Parathyroid adenoma (tissue), 2 donors: Measurements from ENCODE around the gene NPAS3.

ENCODE experiments used
- H2AFZ ChIP-seq: fragments of 300-600 bp; sonication (generic); one replicate; pipeline ENCODE4 v1.7.0; 2017; ENCODE audit warnings: antibody characterized with exemption, mild to moderate bottlenecking
- H3K27ac ChIP-seq: fragments of 300-600 bp; sonication (generic); one replicate; pipeline ENCODE4 v1.7.0; 2017
- H3K27me3 ChIP-seq: fragments of 300-600 bp; sonication (generic); one replicate; pipeline ENCODE4 v1.7.0; 2017; ENCODE audit warnings: low read length; ENCODE audit not compliant: control insufficient read depth, insufficient read depth
- H3K36me3 ChIP-seq: fragments of 300-600 bp; sonication (generic); one replicate; pipeline ENCODE4 v1.7.0; 2017; ENCODE audit warnings: low read length; ENCODE audit not compliant: control insufficient read depth, insufficient read depth
- H3K4me1 ChIP-seq: fragments of 300-600 bp; sonication (generic); one replicate; pipeline ENCODE4 v1.7.0; 2017; ENCODE audit warnings: control low read depth
- H3K4me2 ChIP-seq: fragments of 300-600 bp; sonication (generic); one replicate; pipeline ENCODE4 v1.7.0; 2017; ENCODE audit warnings: low read length
- H3K4me3 ChIP-seq: fragments of 300-600 bp; sonication (generic); one replicate; pipeline ENCODE4 v1.7.0; 2017; ENCODE audit warnings: low read depth, low read length
- H3K79me2 ChIP-seq: fragments of 300-600 bp; sonication (generic); one replicate; pipeline ENCODE4 v1.7.0; 2017; ENCODE audit warnings: control low read depth
- H3K9ac ChIP-seq: fragments of 300-600 bp; sonication (generic); one replicate; pipeline ENCODE4 v1.7.0; 2017; ENCODE audit warnings: mild to moderate bottlenecking
- H3K9me3 ChIP-seq: fragments of 300-600 bp; sonication (generic); one replicate; pipeline ENCODE4 v1.7.0; 2017; ENCODE audit warnings: low read length; ENCODE audit not compliant: control insufficient read depth
- TF ChIP-seq, protein P1 (sequence below): fragments of 300-600 bp; sonication (generic); IDR thresholded peaks from one replicate; pipeline ENCODE4 v1.7.0; 2017; ENCODE audit warnings: antibody characterized with exemption, mild to moderate bottlenecking
- donor health status: primary hyperparathyroidism.

NPAS3 gene

DNA sequence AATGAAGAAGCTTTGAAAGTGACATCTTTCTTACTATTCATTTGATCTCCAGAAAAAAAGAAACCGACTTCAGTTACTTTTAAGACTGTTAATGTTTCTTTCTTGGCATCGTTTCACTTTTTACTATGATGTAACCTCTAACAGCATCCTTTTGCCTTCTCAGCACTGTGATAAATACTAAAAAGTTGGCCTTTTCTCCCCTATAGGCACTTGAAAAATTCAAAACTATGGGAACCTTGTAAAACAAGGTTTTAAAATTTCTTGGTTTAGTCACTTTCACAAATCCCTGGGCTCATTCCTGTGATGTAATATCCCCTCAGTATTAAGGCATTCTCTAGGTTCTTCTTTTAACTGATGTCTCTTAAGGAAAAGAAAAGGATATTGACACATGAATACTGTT is 730.4 kb downstream of the NPAS3 start:
- Histone ChIP-seq H3K4me2 (no peak overlapping the region), H3K4me3 (no peak overlapping the region), H3K4me1 (no peaks in the 10 kb centered on the region), H3K27me3 (no peaks in the 10 kb centered on the region), H3K36me3 (no peaks in the 10 kb centered on the region), H3K79me2 (no peaks in the 10 kb centered on the region), H3K9ac (no peak overlapping the region), H3K9me3 (no peaks in the 10 kb centered on the region), H2AFZ (no peak overlapping the region), H3K27ac (no peak overlapping the region)
- TF ChIP-seq, protein P1, sequence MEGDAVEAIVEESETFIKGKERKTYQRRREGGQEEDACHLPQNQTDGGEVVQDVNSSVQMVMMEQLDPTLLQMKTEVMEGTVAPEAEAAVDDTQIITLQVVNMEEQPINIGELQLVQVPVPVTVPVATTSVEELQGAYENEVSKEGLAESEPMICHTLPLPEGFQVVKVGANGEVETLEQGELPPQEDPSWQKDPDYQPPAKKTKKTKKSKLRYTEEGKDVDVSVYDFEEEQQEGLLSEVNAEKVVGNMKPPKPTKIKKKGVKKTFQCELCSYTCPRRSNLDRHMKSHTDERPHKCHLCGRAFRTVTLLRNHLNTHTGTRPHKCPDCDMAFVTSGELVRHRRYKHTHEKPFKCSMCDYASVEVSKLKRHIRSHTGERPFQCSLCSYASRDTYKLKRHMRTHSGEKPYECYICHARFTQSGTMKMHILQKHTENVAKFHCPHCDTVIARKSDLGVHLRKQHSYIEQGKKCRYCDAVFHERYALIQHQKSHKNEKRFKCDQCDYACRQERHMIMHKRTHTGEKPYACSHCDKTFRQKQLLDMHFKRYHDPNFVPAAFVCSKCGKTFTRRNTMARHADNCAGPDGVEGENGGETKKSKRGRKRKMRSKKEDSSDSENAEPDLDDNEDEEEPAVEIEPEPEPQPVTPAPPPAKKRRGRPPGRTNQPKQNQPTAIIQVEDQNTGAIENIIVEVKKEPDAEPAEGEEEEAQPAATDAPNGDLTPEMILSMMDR, result no peak

DNA sequence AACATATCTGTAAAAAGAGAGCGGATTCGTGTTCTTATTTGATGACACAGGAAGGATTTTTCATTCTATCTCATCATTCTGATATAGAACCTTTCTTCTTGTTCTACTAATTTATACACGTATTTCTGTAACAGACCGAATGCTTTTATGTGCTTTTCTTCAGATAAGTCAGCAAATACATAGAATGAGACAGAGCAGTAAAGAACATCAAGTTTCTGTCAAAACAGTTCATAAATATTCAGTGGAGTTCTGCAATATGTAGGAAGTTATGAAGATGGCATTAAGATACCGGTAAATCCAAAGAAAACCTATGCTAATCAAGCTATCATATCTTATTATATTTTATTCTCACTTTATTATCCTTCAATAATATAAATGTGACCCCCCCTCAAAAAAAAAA is 731.6 kb downstream of the NPAS3 start:
- Histone ChIP-seq H3K27me3 (no peaks in the 10 kb centered on the region), H3K4me1 (no peaks in the 10 kb centered on the region), H3K9me3 (no peaks in the 10 kb centered on the region), H3K4me3 (no peak overlapping the region), H3K79me2 (no peaks in the 10 kb centered on the region), H3K4me2 (no peak overlapping the region), H3K9ac (no peak overlapping the region), H2AFZ (no peak overlapping the region), H3K27ac (no peak overlapping the region), H3K36me3 (no peaks in the 10 kb centered on the region)
- TF ChIP-seq, protein P1, result no peak

DNA sequence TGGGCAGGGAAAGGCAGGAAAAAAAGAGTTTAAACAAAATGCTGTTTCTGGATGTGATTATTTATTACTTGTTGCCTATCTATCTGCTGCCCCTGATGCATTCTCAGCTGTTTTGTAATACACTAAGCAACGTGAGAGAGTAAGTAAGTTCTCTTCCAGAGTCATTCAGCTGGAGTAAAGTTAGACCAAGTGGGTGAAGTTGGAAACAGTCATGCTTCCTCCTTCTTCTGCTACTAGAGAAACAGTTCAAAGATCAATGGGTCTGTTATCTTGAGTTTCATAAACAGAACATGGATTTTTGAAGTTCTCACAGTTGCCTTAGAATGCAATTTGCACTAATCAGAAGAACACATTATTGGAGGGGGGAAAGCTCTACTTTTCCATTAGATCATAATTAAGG is 732.9 kb downstream of the NPAS3 start:
- H3K4me2 ChIP-seq, result no peak overlapping the region
- no peaks in the 10 kb centered on the region for H3K4me1 ChIP-seq
- H3K27ac ChIP-seq, result no peak overlapping the region
- no peak overlapping the region for H2AFZ ChIP-seq
- TF ChIP-seq, protein P1, result no peak
- no peak overlapping the region for H3K4me3 ChIP-seq
- no peaks in the 10 kb centered on the region for H3K79me2 ChIP-seq
- no peaks in the 10 kb centered on the region for H3K9me3 ChIP-seq
- no peaks in the 10 kb centered on the region for H3K27me3 ChIP-seq
- H3K36me3 ChIP-seq, result no peaks in the 10 kb centered on the region
- H3K9ac ChIP-seq, result no peak overlapping the region

DNA sequence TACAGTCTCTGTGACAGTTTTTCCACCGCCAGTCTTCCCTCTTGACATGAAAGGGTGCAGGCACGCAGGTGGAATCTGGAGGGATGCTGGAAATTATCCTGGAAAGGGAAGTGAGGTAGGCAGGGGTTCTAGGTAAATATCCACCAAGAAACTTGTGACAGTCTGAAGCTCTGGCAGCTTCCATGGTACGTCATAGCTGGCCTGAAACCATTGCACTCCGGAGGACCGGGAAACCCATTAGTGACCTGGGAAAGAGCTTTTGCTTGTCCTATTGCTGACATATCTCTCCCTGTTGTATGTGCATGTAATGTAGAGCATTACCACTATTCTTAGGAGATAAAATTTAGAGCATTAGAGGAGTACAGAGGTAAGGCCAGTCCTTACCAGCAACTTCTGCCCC is 736.2 kb downstream of the NPAS3 start:
- no peaks in the 10 kb centered on the region for H3K9me3 ChIP-seq
- TF ChIP-seq, protein P1, result no peak
- H3K4me2 ChIP-seq, result no peak overlapping the region
- H3K36me3 ChIP-seq, result no peaks in the 10 kb centered on the region
- H3K79me2 ChIP-seq, result no peaks in the 10 kb centered on the region
- no peak overlapping the region for H3K9ac ChIP-seq
- H3K4me3 ChIP-seq, result no peak overlapping the region
- H3K27ac ChIP-seq, result no peak overlapping the region
- H2AFZ ChIP-seq, result no peak overlapping the region
- H3K4me1 ChIP-seq, result no peaks in the 10 kb centered on the region
- H3K27me3 ChIP-seq, result no peaks in the 10 kb centered on the region

DNA sequence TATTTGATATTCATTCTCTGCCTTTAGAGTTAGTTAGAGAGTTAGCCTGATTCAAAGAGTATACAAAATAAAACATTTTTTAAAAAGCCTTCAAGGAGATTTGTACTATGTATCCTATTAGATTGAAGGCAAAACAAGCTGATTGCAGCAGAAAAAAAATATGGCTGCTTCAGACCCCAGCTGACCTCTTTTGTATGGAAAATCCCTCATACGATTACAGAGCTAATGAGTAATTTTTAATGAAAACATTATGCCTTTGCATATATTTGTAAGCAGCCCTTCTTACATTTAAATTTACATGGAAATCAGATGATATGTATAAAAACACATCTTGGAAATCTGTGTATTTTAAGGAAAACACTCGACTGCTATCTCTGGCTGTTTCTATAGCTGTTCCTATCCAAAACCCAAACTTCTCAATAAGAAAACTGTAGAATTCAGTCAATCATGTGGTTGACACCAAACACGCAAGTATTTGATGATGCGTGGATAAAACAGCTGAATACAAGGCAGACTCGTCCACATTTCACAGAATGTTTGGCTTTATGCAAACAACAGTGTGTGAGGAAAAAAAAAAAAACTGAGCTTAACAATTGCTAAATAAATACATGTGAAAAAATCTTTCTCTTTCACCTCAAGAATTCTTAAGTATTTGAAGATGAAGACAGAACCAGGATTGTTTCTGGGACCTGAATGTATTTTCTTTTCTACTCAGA is 736.9 kb downstream of the NPAS3 start:
- no peak overlapping the region for H3K27ac ChIP-seq
- no peak overlapping the region for H3K4me3 ChIP-seq
- no peaks in the 10 kb centered on the region for H3K36me3 ChIP-seq
- H3K79me2 ChIP-seq, result no peaks in the 10 kb centered on the region
- no peaks in the 10 kb centered on the region for H3K9me3 ChIP-seq
- H3K4me2 ChIP-seq, result no peak overlapping the region
- no peak overlapping the region for H3K9ac ChIP-seq
- H2AFZ ChIP-seq, result no peak overlapping the region
- H3K27me3 ChIP-seq, result no peaks in the 10 kb centered on the region
- H3K4me1 ChIP-seq, result no peaks in the 10 kb centered on the region
- TF ChIP-seq, protein P1, result no peak
